HG02840 (cell line): ENCODE measurements around the gene SERF2.
"Not testable (repeated sequence)": the region's sequence is repeated elsewhere in the genome, so short reads cannot be mapped to it uniquely, and the experiment has no call there.

Experiments used
- ATAC-seq: cut with Tn5 transposase; IDR thresholded peaks from one replicate; pipeline ENCODE4 v1.9.1; 2021; ENCODE audit warnings: mild to moderate bottlenecking, moderate library complexity, moderate number of reproducible peaks; ENCODE audit not compliant: unreplicated experiment, low FRiP score

The SERF2 gene

DNA sequence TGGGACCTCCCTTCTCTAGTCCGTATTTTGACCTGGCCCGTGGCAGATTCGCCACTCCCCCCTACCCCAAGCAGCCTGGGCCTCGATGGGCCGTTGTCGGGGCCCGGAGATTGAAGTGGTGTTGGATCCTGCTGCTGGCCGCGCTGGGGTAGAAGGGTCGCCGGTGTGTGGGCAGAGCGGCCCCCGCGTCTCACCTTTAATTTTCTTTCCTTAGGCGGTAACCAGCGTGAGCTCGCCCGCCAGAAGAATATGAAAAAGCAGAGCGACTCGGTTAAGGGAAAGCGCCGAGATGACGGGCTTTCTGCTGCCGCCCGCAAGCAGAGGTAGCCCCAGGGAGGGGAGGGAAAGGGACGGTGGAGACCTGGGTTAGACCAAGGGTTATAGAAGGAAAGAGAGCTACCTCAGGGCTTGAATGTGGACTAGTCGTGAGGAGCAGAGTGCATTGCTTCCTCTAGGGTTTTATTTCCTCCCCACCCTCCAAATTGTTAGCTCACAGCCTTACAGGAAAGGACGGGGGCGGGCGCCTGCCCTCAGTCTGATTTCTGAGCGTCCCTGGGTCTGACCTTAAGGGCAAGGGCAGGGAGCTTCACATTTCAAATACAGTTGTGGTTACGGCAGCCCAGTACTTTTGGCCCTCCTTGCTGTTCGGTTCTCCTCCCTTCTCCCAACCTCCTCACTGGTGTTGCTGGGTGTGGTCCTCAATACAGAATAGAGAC, 799 bp downstream of the SERF2 start:
- ATAC-seq = no peak

DNA sequence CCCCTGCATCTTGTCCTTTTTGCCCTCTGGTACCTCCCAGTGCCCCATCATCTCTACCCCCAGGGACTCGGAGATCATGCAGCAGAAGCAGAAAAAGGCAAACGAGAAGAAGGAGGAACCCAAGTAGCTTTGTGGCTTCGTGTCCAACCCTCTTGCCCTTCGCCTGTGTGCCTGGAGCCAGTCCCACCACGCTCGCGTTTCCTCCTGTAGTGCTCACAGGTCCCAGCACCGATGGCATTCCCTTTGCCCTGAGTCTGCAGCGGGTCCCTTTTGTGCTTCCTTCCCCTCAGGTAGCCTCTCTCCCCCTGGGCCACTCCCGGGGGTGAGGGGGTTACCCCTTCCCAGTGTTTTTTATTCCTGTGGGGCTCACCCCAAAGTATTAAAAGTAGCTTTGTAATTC, 1.5 kb downstream of the SERF2 start:
- no peak for ATAC-seq

DNA sequence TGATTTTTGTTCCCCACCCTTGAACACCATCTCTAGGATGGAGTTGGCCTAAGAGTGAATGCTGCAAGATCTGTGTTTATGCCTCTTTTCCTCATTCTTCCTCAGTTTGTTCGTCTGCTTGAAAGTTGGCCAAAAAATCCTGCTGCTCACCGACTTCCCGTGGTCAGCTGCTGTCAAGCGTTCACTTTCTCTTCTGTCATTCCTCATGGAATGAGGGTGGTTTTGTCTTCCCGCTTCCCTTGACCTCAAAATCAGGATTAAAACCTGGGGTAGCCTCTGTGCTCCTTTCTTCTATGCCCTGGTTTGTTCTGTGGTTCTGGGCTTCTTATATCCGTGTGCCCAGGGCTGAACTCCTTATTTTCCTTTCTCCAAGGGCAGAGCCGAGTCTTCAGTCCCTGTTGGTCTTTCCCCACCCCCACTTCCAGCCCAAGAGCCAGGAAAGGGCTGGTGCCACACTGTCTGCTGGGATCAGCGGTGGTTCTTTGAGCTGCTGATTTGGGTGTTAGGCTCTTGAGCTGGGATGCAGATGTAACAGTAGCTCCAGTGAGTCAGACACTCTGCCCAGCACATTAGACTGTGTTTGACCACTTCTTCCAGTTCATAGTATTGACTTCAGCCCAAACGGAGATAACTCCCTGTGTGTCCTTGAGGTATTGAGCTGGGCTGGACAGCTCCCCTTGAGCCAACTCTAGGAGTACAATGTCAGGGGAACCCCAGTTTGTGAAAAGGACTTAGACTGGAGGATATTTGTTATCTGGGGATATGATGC, 2.3 kb downstream of the SERF2 start:
- ATAC-seq = no peak

DNA sequence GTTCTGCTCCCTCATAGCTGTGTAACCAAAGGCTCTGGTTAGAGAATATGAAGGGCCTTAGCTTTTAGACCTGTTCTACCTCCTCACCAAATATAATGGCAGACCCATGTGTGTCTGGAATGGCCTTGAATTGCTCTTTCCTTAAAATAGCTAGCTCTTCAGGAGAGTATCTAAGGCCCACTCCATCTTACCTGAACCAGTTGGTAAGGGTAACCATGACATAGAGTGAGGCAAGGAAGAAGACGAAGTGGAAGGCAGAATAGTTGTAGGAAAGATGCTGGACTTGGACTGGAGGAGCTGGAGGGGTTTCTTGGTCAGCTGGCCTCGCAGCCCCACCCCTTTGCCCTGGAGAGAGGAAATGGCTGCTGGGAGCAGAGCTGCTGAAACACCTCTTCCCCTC, 3.1 kb downstream of the SERF2 start:
- ATAC-seq = no peak

DNA sequence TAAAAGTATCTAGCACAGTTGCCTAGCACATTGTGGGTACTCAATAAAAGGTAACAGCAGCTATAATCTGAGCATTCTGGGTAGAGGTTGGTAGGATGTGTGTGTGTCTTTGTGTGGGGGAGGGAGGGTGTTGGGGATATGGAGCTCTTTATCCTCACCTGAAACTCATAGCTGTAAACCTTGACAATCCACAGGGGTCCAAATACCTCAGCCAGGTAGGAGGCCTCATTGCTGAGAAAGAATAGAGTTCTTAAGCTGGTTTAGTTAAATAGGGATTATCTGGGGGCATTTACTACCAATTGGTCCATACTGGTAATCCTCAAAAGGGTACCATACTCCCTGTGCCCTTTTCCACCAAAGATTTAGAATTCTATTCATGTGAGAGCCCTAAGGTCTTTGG, 3.9 kb downstream of the SERF2 start:
- ATAC-seq = no peak

DNA sequence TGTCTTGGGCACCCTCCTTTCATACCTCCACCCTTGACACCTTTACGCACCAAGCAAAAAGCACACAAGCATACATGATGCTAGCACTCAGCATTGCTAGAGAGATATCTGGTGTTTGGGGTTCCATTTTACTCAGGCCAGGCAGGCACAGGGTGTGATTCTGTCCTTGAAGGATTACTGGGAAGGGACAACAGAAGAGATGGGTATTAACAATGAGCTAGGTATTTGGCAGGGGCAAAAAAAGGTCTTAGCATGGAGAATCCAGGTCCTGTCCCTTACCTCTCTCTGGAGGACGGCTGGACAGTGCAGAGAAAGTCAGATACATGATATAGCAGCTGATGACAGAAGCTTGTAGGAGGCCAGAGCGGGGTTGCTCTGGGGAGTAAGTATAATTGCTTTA, 4.4 kb downstream of the SERF2 start:
- ATAC-seq = no peak

DNA sequence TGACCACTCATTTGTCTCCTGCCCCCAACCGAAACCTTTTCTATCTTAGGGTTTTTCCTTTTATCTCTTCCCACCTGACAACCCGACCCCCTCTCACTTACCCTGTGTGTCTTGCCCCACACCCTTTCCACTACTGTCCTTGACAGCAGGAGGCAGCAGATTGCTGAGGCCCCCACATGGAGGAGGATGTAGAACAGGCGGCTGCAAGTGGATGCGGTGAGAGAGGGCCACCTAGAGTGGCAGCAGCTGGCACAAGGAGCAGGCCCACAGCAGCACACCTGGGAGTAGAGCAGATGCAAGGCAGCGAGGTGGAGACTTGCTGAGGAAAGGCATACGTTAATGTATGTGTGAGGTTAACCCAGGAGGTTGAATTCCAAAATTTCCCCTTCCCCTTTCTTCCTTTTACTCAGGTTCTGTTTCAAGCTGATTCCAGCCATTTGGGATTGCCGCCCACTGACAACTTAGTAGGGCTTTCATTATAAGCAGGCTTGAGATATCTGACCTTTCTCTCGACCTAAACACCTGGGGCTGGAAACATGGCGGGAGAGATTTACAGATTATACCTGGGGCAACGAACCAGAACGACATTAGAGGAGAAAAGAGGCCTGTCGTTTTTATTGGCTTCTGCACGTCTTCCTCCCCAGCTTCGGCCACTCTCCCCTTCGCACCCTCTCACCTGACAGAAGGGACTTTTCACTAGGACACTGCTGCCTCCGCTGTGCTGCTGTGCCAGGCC, 7.3 kb downstream of the SERF2 start:
- no peak for ATAC-seq

DNA sequence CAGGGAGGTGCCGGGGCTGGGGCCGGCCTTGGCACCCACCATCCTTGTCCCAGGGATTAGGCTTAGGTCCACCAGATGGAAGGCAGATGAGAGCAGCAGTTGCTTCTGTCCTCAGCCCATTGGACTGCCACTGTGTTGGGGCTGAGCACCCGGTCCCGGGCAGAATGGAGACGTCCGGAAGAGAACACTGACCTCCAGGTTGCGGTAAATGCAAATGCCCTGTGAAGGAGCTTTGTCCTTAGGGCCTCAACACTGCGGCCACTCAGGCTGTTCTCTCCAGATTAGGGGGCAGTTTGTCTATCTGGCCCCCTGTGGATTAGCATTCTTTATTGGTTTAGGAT, 7.8 kb downstream of the SERF2 start, which contains the start of gene SERINC4:
SERINC4 (minus strand) TSS at position 276 of the 341 bp plus-strand sequence; CDS start at position 42, 234 bp downstream.
- no peak for ATAC-seq

DNA sequence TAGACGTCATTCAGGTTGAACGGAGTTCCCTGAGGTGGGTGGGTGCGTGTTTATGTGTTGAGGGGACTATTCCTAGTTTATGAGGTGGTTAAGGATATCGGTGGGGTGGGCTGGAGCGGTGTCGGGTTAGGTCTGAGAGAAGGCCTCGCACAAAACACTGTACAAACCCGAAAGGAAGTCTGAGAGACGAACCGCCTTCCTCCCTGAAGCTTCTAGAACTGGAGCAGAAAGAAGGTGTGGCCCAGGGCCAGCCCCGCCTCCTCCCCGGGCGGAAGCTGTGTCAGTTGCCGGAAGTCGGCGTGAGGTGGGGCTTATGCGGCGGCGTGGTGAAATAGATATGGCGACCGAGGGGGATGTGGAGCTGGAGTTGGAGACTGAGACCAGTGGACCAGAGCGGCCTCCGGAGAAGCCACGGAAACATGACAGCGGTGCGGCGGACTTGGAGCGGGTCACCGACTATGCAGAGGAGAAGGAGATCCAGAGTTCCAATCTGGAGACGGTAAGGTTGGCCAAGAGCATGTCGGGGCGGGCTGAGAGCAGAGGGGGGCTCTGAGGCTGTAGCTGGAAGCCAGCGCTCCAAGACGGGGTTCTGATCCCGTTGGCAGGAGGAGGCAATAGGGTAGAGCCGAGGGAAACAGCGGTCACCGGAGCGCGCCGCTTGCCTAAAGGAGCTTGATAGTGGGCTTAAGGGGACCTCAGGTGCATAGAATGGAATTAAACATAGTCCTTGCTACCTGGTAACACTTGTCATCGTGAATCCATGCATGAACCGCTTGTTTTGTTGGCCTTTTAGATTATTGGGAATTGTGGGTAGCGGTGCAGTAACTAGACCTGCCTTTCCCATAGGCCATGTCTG, 8.4 kb downstream of the SERF2 start, which contains the start of gene HYPK:
HYPK (plus strand) TSS at position 314 of the 856 bp plus-strand sequence; CDS start at position 338, 24 bp downstream.
- peak; percentile 77 for ATAC-seq

DNA sequence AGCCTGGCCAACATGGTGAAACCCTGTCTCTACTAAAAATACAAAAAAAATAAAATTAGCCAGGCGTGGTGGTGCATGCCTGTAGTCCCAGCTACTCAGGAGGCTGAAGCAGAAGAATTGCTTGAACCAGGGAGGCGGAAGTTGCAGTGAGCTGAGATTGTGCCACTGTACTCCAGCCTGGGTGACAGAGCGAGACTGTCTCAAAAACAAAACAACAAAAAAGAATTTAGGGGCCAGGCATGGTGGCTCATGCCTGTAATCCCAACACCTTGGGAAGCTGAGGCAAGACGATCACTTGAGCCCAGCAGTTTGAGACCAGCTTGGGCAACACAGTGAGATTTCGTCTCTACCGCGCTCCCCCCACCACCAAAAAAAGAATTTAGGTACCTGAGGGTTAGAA, 10.6 kb downstream of the SERF2 start:
- ATAC-seq = not testable (repeated sequence)

DNA sequence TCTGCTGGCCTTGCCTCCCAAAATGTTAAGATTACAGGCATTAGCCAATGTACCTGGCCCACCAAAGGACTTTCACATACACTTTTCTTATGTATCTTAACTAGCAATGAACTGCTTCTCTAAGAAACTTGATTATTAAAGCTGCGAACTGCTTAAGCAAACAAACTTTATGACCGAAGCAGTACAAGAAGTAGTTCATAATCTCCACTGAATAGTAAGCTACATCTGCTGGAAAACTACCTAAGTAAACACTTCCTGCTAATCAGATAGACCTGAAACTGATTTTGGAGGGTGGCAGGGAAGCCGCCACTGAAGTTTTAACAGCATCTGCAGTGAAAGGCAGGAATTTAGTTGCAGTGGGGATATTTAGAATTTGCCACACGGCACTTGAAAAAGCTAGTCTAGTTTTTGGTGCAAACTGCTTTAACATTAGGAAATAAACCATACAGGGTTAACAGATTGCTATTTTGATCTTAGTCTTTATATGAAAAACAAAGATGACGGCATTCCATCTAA, 16.4 kb downstream of the SERF2 start:
- no peak for ATAC-seq

DNA sequence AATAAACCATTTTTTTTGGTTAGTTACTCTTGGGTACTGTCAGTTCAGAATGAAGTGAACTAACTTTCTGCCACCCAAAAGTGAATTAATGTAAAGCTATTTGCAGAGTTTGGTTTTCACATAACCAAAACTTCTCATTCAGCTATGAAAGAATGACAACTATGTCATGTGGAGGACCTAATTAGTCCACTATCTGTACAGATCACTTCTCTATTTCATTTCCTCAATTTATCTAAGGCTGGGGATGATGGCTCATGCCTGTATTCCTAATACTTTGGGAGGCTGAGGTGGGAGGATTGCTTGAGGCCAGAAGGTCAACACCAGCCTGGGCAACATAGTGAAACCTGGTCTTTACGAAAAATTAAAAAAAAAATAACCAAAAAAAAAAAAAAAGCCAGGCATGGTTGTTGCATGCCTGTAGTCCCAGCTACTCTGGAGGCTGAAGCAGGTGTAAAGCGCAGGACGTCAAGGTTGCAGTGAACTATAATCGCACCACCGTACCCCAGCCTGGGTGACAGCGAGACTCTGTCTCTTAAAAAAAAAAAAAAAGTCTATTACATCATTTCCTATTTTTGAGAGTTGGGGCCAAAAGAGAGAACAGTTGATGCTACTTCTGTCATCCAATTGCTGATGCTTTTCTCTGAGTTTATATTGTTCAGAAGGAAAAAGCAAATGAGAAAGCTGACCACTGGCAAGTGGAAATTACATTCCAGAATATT, 17.0 kb downstream of the SERF2 start:
- no peak for ATAC-seq

DNA sequence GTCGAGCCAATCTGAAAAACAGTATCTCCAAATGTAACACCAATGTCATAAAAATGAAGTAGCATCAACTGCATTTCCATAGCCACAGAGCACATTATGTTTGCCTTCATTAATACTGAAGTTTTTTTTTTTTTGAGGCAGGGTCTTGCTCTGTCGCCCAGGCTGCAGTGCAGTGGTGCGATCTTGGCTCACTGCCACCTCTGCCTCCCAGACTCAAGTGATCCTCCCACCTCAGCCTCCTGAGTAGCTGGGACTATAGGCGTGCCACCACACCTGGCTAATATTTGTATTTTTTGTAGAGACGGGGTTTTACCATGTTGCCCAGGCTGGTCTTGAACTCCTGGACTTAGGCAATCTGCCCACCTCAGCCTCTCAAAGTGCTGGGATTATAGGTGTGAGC, 22.9 kb downstream of the SERF2 start:
- ATAC-seq = not testable (repeated sequence)

DNA sequence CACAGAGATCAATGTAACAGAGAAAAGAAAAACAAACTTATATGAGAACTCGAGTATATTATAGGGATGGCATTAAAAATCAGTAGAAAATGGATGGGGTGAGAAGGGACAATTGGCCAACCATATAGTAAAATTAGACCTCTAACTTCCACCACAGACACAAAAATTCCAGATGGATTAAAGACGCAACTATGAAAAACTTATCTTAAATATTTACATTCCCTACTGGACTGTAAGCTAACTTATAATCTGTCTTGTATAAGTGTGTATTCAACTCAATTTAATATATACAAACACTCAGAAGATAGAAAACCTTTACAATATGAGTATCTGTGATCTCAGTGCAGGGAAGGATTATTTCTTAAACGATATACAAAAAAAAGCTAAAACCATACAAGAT, 29.4 kb downstream of the SERF2 start:
- ATAC-seq = no peak

DNA sequence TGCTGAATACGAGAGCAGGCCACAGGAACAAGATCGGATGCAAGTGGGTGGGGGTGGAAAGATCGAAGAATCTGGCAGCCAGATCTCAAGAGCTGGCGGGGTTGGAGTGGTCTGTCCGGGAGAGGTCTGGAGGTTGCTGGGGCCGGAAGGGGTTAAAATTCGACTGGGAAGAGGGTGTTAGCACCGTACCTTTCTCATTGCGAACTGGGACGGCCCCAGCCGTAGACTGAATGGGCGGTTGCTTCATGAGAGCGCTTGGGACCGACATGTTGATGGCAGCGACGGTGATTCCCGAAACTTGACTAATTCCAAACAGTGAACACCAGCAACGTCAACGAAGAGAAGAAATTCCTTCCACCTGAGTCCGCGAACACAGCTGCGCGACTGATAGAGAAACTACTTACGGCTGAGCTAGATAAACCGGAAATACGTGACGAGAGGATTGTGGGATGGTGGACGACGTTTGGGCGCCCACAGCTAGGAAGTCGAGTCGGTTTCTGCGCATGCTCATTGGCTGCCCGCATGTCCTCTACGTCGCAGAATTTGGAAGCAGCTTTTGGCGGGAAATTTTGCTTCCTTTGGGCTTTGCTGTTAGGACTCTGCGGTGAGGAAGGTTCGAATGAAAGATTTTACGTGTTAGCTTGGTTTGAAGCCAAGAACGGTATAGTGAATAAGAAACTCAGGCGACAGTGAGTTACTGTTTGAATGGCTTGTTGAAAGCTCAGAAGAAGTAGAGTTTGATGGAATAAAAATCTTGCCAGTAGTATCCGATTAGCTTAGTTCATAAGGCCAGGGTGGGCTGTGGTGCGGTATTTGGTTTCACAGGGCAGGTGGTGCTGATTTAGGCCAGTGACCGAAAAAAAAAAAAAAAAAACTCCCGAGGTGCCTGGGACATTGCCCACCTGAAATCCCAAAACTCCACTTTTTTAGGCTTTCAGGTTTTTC, 32.5 kb downstream of the SERF2 start, which contains the start of gene MFAP1:
MFAP1 (minus strand) TSS at position 389 of the 945 bp plus-strand sequence; CDS start at position 268, 121 bp downstream.
- ATAC-seq = peak; percentile 70

DNA sequence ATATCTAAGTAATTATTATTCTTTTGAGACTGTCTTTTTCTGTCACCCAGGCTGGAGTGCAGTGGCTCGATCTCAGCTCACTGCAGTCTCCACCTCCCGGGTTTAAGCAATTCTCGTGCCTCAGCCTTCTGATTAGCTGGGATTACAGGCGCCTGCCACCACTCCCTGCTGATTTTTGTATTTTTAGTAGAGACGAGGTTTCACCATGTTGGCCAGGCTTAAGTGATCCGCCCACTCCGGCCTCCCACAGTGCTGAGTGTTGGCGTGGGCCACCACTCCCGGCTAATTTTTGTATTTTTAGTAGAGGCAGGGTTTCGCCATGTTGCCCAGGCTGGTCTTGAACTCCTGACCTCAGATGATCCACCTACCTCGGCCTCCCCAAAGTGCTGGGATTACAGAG, 33.2 kb downstream of the SERF2 start:
- not testable (repeated sequence) for ATAC-seq

DNA sequence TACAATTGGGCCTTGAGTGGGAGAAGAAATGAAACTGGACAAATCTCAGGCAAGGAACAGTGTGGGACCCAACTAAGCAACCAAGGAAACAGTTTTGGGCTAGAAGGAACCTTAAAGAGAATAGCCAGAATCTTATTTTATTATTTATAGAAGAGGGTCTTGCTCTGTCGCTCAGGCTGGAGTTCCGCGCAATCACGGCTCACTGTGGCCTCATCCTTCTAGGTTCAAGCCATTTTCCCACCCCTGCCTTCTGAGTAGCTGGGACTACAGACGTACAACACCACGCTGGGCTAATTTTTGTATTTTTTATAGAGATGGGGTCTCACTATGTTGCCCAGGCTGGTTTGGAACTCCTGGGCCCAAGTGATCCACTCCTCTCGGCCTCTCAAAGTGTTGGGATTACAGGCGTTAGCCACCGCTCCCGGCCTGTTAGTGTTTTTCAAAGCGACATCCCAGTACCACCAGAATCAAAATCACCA, 33.9 kb downstream of the SERF2 start:
- ATAC-seq = no peak
